GM06990 (cell line): ENCODE results near the gene GFRA1.

Experiments used
- DNase-seq: peaks from one replicate; pipeline ENCODE4 v3.0.0-alpha.2; 2011; ENCODE audit not compliant: insufficient read length; ENCODE audit errors: extremely low read depth
- H3K27me3 ChIP-seq: replicated peaks from 2 replicates; pipeline ENCODE4 v1.6.0; 2011; ENCODE audit warnings: low read length; ENCODE audit not compliant: control insufficient read depth, insufficient read depth
- H3K36me3 ChIP-seq: 2 replicates; pipeline ENCODE4 v1.5.1; 2011; ENCODE audit warnings: low read length; ENCODE audit not compliant: control insufficient read depth, insufficient read depth
- H3K4me3 ChIP-seq: replicated peaks from 2 replicates; pipeline ENCODE4 v1.5.1; 2011; ENCODE audit warnings: low read depth, mild to moderate bottlenecking, control low read depth, low read length
- CTCF ChIP-seq: IDR thresholded peaks from 2 replicates; pipeline ENCODE4 v1.5.1; 2011; ENCODE audit warnings: low read length, control low read depth, mild to moderate bottlenecking, inconsistent platforms; ENCODE audit not compliant: insufficient read depth, poor library complexity, severe bottlenecking

Gene GFRA1

GRCh38 chr10:116201670-116202430, 71.2 kb downstream of the GFRA1 start:
- TF ChIP-seq CTCF: no peak
- H3K4me3 ChIP-seq: no peak overlapping the region
- no peaks in the 10 kb centered on the region for H3K36me3 ChIP-seq
- H3K27me3 ChIP-seq: no peaks in the 10 kb centered on the region
- no peak for DNase-seq

- Histone ChIP-seq H3K4me3 (no peak overlapping the region), H3K27me3 (no peaks in the 10 kb centered on the region), H3K36me3 (no peaks in the 10 kb centered on the region)
- no peak for DNase-seq
- TF ChIP-seq CTCF: no peak
These were observed 72.0 kb downstream of the GFRA1 start for GRCh38 chr10:116201011-116201410.

GRCh38 chr10:116198676-116199035, 74.3 kb downstream of the GFRA1 start:
- H3K4me3 ChIP-seq: no peak overlapping the region
- no peaks in the 10 kb centered on the region for H3K27me3 ChIP-seq
- TF ChIP-seq CTCF: no peak
- DNase-seq: no peak
- H3K36me3 ChIP-seq: no peaks in the 10 kb centered on the region

GRCh38 chr10:116197946-116198675, 74.9 kb downstream of the GFRA1 start:
- Histone ChIP-seq H3K4me3 (no peak overlapping the region), H3K27me3 (no peaks in the 10 kb centered on the region), H3K36me3 (no peaks in the 10 kb centered on the region)
- no peak for DNase-seq
- TF ChIP-seq CTCF: no peak

- Histone ChIP-seq H3K27me3 (no peaks in the 10 kb centered on the region), H3K4me3 (no peak overlapping the region), H3K36me3 (no peaks in the 10 kb centered on the region)
- DNase-seq: no peak
- TF ChIP-seq CTCF: no peak
These were observed 77.4 kb downstream of the GFRA1 start for GRCh38 chr10:116195583-116195982.
